22Rv1 (cell line): ENCODE measurements around the gene NOL9.

Experiments used
- ZFX ChIP-seq: fragments of 450-650 bp; IDR thresholded peaks from 2 replicates; pipeline ENCODE4 v1.6.1; 2017; ENCODE audit warnings: antibody characterized with exemption, borderline replicate concordance
- TF ChIP-seq, protein P1 (sequence below): fragments of 450-650 bp; IDR thresholded peaks from 2 replicates; pipeline ENCODE4 v1.5.1; 2017; ENCODE audit warnings: mild to moderate bottlenecking

DNA sequence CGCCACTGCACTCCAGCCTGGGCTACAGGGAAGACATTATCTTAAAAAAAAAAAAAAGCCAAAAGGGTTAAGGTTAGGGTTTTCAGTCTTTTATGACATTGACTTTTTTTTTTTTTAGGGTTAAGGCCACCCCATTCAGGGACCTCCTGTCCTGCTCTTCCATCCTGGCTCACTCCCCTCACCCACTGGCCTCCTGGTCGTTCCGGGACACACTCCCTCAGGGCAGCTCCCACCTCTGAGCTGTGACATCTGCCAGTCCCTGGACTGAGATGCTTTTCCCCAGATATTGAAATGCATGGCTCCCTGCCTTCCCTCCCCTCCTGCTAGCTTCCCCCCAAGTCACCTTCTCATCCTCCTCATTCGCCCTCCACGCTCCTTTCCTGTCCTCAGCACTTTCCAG, 72.5 kb downstream of the NOL9 start:
- TF ChIP-seq, protein P1, sequence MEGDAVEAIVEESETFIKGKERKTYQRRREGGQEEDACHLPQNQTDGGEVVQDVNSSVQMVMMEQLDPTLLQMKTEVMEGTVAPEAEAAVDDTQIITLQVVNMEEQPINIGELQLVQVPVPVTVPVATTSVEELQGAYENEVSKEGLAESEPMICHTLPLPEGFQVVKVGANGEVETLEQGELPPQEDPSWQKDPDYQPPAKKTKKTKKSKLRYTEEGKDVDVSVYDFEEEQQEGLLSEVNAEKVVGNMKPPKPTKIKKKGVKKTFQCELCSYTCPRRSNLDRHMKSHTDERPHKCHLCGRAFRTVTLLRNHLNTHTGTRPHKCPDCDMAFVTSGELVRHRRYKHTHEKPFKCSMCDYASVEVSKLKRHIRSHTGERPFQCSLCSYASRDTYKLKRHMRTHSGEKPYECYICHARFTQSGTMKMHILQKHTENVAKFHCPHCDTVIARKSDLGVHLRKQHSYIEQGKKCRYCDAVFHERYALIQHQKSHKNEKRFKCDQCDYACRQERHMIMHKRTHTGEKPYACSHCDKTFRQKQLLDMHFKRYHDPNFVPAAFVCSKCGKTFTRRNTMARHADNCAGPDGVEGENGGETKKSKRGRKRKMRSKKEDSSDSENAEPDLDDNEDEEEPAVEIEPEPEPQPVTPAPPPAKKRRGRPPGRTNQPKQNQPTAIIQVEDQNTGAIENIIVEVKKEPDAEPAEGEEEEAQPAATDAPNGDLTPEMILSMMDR, result no peak
- TF ChIP-seq ZFX, result no peak
